SK-N-SH (cell line): ENCODE measurements around the gene SETD1A. TPM values are rescaled to one million over a fixed set of nuclear protein-coding genes. Genes with fewer than 3 reads are reported as not detected.

Source experiments
- CTCF ChIA-PET: fragments of 300-600, 350-600 bp; formaldehyde crosslinking; extraction: SDS; loops from one replicate; lab custom pipeline; 2021; lab: Yijun Ruan, JAX
- POLR2A ChIA-PET: fragments of 350-600 bp; sonication (Branson Sonifier 250); formaldehyde crosslinking; extraction: SDS; loops from one replicate; lab custom pipeline; 2020; ENCODE audit warnings: antibody characterized with exemption, inconsistent platforms; lab: Yijun Ruan, JAX
- DNase-seq: peaks from one replicate; pipeline ENCODE4 v3.0.0; 2012
- H2AFZ ChIP-seq: fragments of 200-600 bp; sonication (generic); 2 replicates; pipeline ENCODE4 v1.8.1; 2016; ENCODE audit warnings: antibody characterized with exemption, mild to moderate bottlenecking, low read depth
- H3F3A ChIP-seq: fragments of 200-600 bp; sonication (generic); replicated peaks from 2 replicates; pipeline ENCODE3; 2016; ENCODE audit warnings: antibody characterized with exemption, mild to moderate bottlenecking; ENCODE audit not compliant: insufficient read depth
- H3K27ac ChIP-seq, 2 experiments: fragments of 200-500 bp in 1 of 2; fragments of 200-600 bp in 1 of 2; sonication (Bioruptor generic) in 1 of 2; sonication (generic), shearing (Covaris generic) in 1 of 2; 2 replicates each; pipeline versions ENCODE4 v1.5.1 to v1.6.1; 2014 to 2016; ENCODE audit warnings: low read depth in 2 of 2, inconsistent platforms in 1 of 2, low read length in 1 of 2, mild to moderate bottlenecking in 1 of 2, mixed read lengths in 1 of 2
- H3K27me3 ChIP-seq: fragments of 200-600 bp; sonication (generic), shearing (Covaris generic); 2 replicates; pipeline ENCODE4 v1.6.1; 2016; ENCODE audit warnings: mixed run types; ENCODE audit not compliant: insufficient read depth
- H3K36me3 ChIP-seq, 2 experiments: fragments of 200-500 bp in 1 of 2; fragments of 200-600 bp in 1 of 2; sonication (Bioruptor generic) in 1 of 2; sonication (generic) in 1 of 2; replicated peaks in 1 of 2; 2 replicates each; pipeline versions ENCODE3 to v1.5.1; 2014 to 2016; ENCODE audit warnings: low read length in 1 of 2, mild to moderate bottlenecking in 1 of 2; ENCODE audit not compliant: insufficient read depth in 2 of 2, control insufficient read depth in 1 of 2
- H3K4me1 ChIP-seq, 2 experiments: fragments of 200-500 bp in 1 of 2; fragments of 200-600 bp in 1 of 2; sonication (Bioruptor generic) in 1 of 2; sonication (generic), shearing (Covaris generic) in 1 of 2; 2 replicates each; pipeline versions ENCODE4 v1.5.1 to v1.6.1; 2014 to 2016; ENCODE audit warnings: low read depth in 1 of 2, low read length in 1 of 2, mixed run types in 1 of 2; ENCODE audit not compliant: insufficient read depth in 2 of 2, control insufficient read depth in 1 of 2
- H3K4me2 ChIP-seq: fragments of 200-600 bp; sonication (generic), shearing (Covaris generic); 2 replicates; pipeline ENCODE4 v1.6.1; 2017; ENCODE audit warnings: mixed run types
- H3K4me3 ChIP-seq, 2 experiments: fragments of 200-500 bp in 1 of 2; fragments of 200-600 bp in 1 of 2; sonication (Bioruptor generic) in 1 of 2; sonication (generic), shearing (Covaris generic) in 1 of 2; 2 replicates each; pipeline versions ENCODE4 v1.5.1 to v1.8.1; 2014 to 2016; ENCODE audit warnings: low read depth in 2 of 2, inconsistent platforms in 1 of 2, low read length in 1 of 2, mild to moderate bottlenecking in 1 of 2, mixed read lengths in 1 of 2, moderate library complexity in 1 of 2
- H3K79me2 ChIP-seq: fragments of 200-600 bp; sonication (generic); 2 replicates; pipeline ENCODE4 v1.8.1; 2017; ENCODE audit warnings: mild to moderate bottlenecking; ENCODE audit not compliant: insufficient read depth
- H3K9ac ChIP-seq: fragments of 200-600 bp; sonication (generic); 2 replicates; pipeline ENCODE4 v1.6.1; 2017; ENCODE audit warnings: mixed run types
- H3K9me2 ChIP-seq: fragments of 200-600 bp; sonication (generic); 2 replicates; pipeline ENCODE4 v1.6.1; 2017; ENCODE audit warnings: mixed run types
- H3K9me3 ChIP-seq: fragments of 200-600 bp; sonication (generic); 2 replicates; pipeline ENCODE4 v1.6.1; 2017; ENCODE audit warnings: mixed run types, mild to moderate bottlenecking, moderate library complexity
- H4K20me1 ChIP-seq: fragments of 200-600 bp; sonication (generic); 2 replicates; pipeline ENCODE4 v1.6.1; 2017; ENCODE audit warnings: mild to moderate bottlenecking, mixed run types; ENCODE audit not compliant: insufficient read depth
- EZH2phosphoT487 ChIP-seq: fragments of 200-600 bp; sonication (generic); IDR thresholded peaks from 2 replicates; pipeline ENCODE4 v1.6.1; 2017; ENCODE audit warnings: low read depth, mixed run types, mild to moderate bottlenecking, antibody characterized with exemption, moderate library complexity, borderline replicate concordance
- FOSL2 ChIP-seq: IDR thresholded peaks from 2 replicates; pipeline ENCODE4 v1.4.0; 2012; ENCODE audit warnings: low read depth, mild to moderate bottlenecking, moderate library complexity, borderline replicate concordance
- MEF2A ChIP-seq: IDR thresholded peaks from 2 replicates; pipeline ENCODE4 v1.4.0; 2012; ENCODE audit warnings: low read depth, borderline replicate concordance
- NRF1 ChIP-seq: IDR thresholded peaks from 2 replicates; pipeline ENCODE4 v1.6.1; 2012; ENCODE audit warnings: low read depth, mild to moderate bottlenecking, low read length
- POLR2AphosphoS5 ChIP-seq: IDR thresholded peaks from 2 replicates; pipeline ENCODE4 v1.6.1; 2012; ENCODE audit warnings: low read depth, low read length
- TAF1 ChIP-seq: IDR thresholded peaks from 2 replicates; pipeline ENCODE4 v1.6.1; 2012; ENCODE audit warnings: low read depth, mild to moderate bottlenecking, low read length, moderate library complexity, borderline replicate concordance
- TCF12 ChIP-seq: IDR thresholded peaks from 2 replicates; pipeline ENCODE4 v1.4.0; 2012
- WGBS: methylation state at CpG from one replicate; pipeline ENCODE4 v1.1.6; 2017; ENCODE audit warnings: low lambda C conversion rate; 5-methylcytosine and 5-hydroxymethylcytosine counted together
- polyA plus RNA-seq, 3 experiments: library from polyadenylated mRNA; depleted of rRNA; stranded (reverse); fragments of >200 nt; gene quantifications; 2 replicates each; pipeline ENCODE4 v1.2.3, GENCODE V29; 2012
- TF ChIP-seq, protein P1 (sequence below): fragments of 150-350 bp; IDR thresholded peaks from 2 replicates; pipeline ENCODE4 v1.6.1; 2016; ENCODE audit warnings: mild to moderate bottlenecking, low read depth, low read length
- TF ChIP-seq, protein P2 (sequence below): fragments of 150-350 bp; IDR thresholded peaks from 2 replicates; pipeline ENCODE4 v1.6.1; 2017; ENCODE audit warnings: antibody characterized with exemption, low read length, low read depth, borderline replicate concordance
- TF ChIP-seq, protein P3 (sequence below): fragments of 200-600 bp; sonication (generic); IDR thresholded peaks from 2 replicates; pipeline ENCODE4 v1.6.1; 2017; ENCODE audit warnings: antibody characterized with exemption, mild to moderate bottlenecking, moderate library complexity
- TF ChIP-seq, protein P4 (sequence below): IDR thresholded peaks from 2 replicates; pipeline ENCODE4 v1.6.1; 2012; ENCODE audit warnings: mild to moderate bottlenecking, low read depth, low read length, moderate library complexity

SETD1A gene
- polyA plus RNA-seq, 1 of the 3 experiments (the other 2 are of a cell fraction): 6.8 TPM

DNA sequence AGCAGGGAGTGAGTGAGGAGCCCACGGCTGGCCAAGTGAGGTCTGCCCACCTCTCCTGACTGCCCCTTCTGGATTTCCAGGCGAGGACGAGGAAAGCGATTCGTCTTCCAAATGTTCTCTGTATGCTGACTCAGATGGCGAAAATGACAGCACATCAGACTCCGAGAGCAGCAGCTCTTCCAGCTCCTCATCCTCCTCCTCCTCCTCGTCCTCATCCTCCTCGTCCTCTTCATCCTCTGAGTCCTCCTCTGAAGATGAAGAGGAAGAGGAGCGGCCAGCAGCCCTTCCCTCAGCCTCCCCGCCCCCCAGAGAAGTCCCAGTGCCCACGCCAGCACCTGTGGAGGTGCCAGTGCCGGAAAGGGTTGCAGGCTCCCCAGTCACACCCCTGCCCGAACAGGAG is 13.7 kb downstream of the SETD1A start:
- Histone ChIP-seq H3K27me3 (no peaks in the 10 kb centered on the region), H3K9me3 (no peaks in the 10 kb centered on the region), H2AFZ (no peak overlapping the region), H3K27ac (no peak overlapping the region), H3K9me2 (no peaks in the 10 kb centered on the region), H3K4me3 (no peak overlapping the region), H3F3A (no peaks in the 10 kb centered on the region), H3K4me2 (no peak overlapping the region), H3K79me2 (no peaks in the 10 kb centered on the region), H3K36me3 (peaks cover 47 to 58% of the 10 kb centered on the region in 2 experiments), H4K20me1 (no peaks in the 10 kb centered on the region), H3K9ac (no peak overlapping the region), H3K4me1 (no peaks in the 10 kb centered on the region)
- DNase-seq: no peak
- WGBS: 95% methylated on average over 13 of the region's 14 CpGs
- no peak for TF ChIP-seq POLR2AphosphoS5
- TF ChIP-seq, protein P1, sequence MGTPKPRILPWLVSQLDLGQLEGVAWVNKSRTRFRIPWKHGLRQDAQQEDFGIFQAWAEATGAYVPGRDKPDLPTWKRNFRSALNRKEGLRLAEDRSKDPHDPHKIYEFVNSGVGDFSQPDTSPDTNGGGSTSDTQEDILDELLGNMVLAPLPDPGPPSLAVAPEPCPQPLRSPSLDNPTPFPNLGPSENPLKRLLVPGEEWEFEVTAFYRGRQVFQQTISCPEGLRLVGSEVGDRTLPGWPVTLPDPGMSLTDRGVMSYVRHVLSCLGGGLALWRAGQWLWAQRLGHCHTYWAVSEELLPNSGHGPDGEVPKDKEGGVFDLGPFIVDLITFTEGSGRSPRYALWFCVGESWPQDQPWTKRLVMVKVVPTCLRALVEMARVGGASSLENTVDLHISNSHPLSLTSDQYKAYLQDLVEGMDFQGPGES: no peak
- TF ChIP-seq, protein P2, sequence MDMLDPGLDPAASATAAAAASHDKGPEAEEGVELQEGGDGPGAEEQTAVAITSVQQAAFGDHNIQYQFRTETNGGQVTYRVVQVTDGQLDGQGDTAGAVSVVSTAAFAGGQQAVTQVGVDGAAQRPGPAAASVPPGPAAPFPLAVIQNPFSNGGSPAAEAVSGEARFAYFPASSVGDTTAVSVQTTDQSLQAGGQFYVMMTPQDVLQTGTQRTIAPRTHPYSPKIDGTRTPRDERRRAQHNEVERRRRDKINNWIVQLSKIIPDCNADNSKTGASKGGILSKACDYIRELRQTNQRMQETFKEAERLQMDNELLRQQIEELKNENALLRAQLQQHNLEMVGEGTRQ: no peak
- ChIA-PET POLR2A (interaction anchor here (0.6 kb wide), 1 partner anchor 13 kb away, joined by 3 read pairs; no protein-coding TSS in a partner anchor), CTCF (interaction anchor here (1.6 to 1.9 kb wide), 2 partner anchors 14 to 18 kb away, joined by 3 to 12 read pairs; partner anchors contain the start of gene HSD3B7)

DNA sequence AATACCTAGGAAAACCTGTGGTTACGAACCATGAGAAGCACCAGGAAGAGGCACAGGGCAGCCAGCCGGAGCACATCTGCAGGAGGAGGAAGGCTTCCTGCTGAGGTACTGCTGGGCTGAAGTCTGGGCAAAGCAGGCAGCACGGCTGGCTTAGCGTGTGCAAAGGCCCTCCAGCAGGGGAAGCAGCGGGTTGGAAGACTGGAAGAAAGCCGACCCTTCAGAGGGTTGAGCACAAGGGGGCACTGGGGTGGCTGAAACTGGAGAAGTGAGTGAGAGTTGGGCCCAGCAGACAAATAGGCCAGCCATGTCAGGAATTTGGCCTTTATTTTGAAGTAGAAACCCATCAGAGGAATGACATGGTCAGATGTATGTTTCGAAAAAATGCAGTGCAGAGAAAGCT is 15.3 kb downstream of the SETD1A start:
- CTCF ChIA-PET: interaction anchor here (1.4 kb wide), 1 partner anchor 12 kb away, joined by 9 read pairs; the partner anchor contains the start of gene HSD3B7
- no peak for TF ChIP-seq MEF2A
- TF ChIP-seq, protein P3, sequence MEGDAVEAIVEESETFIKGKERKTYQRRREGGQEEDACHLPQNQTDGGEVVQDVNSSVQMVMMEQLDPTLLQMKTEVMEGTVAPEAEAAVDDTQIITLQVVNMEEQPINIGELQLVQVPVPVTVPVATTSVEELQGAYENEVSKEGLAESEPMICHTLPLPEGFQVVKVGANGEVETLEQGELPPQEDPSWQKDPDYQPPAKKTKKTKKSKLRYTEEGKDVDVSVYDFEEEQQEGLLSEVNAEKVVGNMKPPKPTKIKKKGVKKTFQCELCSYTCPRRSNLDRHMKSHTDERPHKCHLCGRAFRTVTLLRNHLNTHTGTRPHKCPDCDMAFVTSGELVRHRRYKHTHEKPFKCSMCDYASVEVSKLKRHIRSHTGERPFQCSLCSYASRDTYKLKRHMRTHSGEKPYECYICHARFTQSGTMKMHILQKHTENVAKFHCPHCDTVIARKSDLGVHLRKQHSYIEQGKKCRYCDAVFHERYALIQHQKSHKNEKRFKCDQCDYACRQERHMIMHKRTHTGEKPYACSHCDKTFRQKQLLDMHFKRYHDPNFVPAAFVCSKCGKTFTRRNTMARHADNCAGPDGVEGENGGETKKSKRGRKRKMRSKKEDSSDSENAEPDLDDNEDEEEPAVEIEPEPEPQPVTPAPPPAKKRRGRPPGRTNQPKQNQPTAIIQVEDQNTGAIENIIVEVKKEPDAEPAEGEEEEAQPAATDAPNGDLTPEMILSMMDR: peak; percentile 27; the same call in 1 of the 2 replicates
- 98% methylated on average over 7 of the region's 7 CpGs for WGBS

DNA sequence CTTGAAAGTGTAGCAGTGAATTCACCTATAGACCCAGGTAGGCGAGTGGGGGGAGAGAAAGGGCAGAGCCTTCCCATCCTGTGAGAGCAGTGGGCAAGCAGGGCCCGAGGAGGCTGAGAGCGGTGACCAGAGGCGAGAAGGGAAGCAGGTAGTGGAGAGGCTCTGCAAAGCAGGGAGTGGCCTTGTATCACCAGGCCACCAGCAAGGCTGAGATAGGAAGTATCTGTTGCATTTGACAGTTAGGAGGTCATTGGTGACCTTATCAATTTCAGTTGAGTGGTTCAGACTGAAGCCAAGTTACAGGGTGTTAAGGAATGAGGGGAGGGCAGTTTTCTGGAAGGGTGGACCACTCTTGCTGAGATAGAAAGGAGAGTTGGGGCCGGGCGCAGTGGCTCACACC is 16.8 kb downstream of the SETD1A start:
- no peak overlapping the region for H3K9ac ChIP-seq
- DNase-seq: no peak
- H3F3A ChIP-seq: no peaks in the 10 kb centered on the region
- TF ChIP-seq FOSL2: no peak
- TF ChIP-seq TCF12: no peak
- no peak for TF ChIP-seq TAF1
- TF ChIP-seq, protein P4, sequence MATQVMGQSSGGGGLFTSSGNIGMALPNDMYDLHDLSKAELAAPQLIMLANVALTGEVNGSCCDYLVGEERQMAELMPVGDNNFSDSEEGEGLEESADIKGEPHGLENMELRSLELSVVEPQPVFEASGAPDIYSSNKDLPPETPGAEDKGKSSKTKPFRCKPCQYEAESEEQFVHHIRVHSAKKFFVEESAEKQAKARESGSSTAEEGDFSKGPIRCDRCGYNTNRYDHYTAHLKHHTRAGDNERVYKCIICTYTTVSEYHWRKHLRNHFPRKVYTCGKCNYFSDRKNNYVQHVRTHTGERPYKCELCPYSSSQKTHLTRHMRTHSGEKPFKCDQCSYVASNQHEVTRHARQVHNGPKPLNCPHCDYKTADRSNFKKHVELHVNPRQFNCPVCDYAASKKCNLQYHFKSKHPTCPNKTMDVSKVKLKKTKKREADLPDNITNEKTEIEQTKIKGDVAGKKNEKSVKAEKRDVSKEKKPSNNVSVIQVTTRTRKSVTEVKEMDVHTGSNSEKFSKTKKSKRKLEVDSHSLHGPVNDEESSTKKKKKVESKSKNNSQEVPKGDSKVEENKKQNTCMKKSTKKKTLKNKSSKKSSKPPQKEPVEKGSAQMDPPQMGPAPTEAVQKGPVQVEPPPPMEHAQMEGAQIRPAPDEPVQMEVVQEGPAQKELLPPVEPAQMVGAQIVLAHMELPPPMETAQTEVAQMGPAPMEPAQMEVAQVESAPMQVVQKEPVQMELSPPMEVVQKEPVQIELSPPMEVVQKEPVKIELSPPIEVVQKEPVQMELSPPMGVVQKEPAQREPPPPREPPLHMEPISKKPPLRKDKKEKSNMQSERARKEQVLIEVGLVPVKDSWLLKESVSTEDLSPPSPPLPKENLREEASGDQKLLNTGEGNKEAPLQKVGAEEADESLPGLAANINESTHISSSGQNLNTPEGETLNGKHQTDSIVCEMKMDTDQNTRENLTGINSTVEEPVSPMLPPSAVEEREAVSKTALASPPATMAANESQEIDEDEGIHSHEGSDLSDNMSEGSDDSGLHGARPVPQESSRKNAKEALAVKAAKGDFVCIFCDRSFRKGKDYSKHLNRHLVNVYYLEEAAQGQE: no peak
- TF ChIP-seq, protein P2: no peak
- no peak for TF ChIP-seq POLR2AphosphoS5
- TF ChIP-seq NRF1: no peak
- TF ChIP-seq EZH2phosphoT487: no peak

More for the DNA sequence above, 15.3 kb downstream of the SETD1A start:
- Histone ChIP-seq H3K4me3 (no peak overlapping the region), H3K79me2 (no peaks in the 10 kb centered on the region), H3K9me2 (no peaks in the 10 kb centered on the region), H3K36me3 (peaks cover 39 to 45% of the 10 kb centered on the region in 2 experiments), H3K4me1 (no peaks in the 10 kb centered on the region), H3K9me3 (no peaks in the 10 kb centered on the region), H3K9ac (no peak overlapping the region), H3K4me2 (no peak overlapping the region), H2AFZ (no peak overlapping the region), H3K27ac (no peak overlapping the region), H3K27me3 (no peaks in the 10 kb centered on the region), H3F3A (no peaks in the 10 kb centered on the region), H4K20me1 (no peaks in the 10 kb centered on the region)
- DNase-seq: no peak
- POLR2A ChIA-PET: interaction anchor here (0.6 kb wide), 1 partner anchor 418 kb away, joined by 3 read pairs; no protein-coding TSS in a partner anchor

More for the DNA sequence above, 16.8 kb downstream of the SETD1A start:
- no peaks in the 10 kb centered on the region for H4K20me1 ChIP-seq
- H3K79me2 ChIP-seq: no peaks in the 10 kb centered on the region
- 97% methylated on average over 6 of the region's 6 CpGs for WGBS
- POLR2A ChIA-PET: no interaction called here
- no peaks in the 10 kb centered on the region for H3K9me2 ChIP-seq
- no peak overlapping the region for H3K4me2 ChIP-seq
- H3K4me3 ChIP-seq: no peak overlapping the region
- H3K9me3 ChIP-seq: no peaks in the 10 kb centered on the region
- H3K27me3 ChIP-seq: no peaks in the 10 kb centered on the region
- no peak overlapping the region for H3K27ac ChIP-seq
- no peak overlapping the region for H2AFZ ChIP-seq
- no peaks in the 10 kb centered on the region for H3K4me1 ChIP-seq
- H3K36me3 ChIP-seq: peaks cover 36 to 41% of the 10 kb centered on the region in 2 experiments
- CTCF ChIA-PET: no interaction called here
